Measurements from ENCODE around the gene DOCK1.

Gene DOCK1

DNA sequence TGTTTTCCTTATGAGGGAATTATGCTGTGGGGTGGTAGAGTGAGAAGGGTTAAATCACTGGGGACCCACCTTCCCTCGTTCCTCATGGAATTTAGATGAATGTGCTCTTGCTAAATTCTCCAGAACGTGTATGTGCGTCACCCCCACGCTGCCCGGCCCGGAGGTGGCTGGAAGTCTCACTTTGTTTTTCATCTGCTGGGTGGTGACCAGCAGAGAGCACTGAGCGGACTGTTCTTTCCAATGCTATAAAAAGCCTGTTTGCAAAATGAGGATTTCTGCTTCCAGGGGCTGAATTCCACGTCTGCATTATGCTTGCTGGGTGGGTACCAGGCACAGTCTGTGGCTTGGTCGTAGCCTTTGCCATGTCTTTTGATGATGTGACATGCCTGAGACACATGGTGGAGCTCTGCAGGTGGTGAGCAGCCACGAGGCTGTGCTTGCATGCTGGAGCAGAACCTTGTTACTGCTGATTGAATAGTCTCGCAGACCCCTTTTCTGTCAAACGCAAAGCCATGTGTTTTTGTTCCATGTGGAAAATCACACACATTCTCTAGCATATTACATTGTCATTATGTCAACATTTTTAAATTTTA, 323.1 kb downstream of the DOCK1 start:
- Mint-ChIP-seq H3K9me3 (no peaks in the 10 kb centered on the region), H3K4me1 (peaks cover 12% of the 10 kb centered on the region), H3K27me3 (ENCODE audit: low read depth, poor library complexity) (peaks cover 3% of the 10 kb centered on the region), H3K27ac (no peak overlapping the region), H3K36me3 (ENCODE audit: low read depth) (peaks cover 4% of the 10 kb centered on the region), H3K4me3 (no peak overlapping the region)
- TF ChIP-seq, protein P1, sequence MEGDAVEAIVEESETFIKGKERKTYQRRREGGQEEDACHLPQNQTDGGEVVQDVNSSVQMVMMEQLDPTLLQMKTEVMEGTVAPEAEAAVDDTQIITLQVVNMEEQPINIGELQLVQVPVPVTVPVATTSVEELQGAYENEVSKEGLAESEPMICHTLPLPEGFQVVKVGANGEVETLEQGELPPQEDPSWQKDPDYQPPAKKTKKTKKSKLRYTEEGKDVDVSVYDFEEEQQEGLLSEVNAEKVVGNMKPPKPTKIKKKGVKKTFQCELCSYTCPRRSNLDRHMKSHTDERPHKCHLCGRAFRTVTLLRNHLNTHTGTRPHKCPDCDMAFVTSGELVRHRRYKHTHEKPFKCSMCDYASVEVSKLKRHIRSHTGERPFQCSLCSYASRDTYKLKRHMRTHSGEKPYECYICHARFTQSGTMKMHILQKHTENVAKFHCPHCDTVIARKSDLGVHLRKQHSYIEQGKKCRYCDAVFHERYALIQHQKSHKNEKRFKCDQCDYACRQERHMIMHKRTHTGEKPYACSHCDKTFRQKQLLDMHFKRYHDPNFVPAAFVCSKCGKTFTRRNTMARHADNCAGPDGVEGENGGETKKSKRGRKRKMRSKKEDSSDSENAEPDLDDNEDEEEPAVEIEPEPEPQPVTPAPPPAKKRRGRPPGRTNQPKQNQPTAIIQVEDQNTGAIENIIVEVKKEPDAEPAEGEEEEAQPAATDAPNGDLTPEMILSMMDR (IDR thresholded peaks at IDR 0.05), result no peak
- DNase-seq, result no peak

DNA sequence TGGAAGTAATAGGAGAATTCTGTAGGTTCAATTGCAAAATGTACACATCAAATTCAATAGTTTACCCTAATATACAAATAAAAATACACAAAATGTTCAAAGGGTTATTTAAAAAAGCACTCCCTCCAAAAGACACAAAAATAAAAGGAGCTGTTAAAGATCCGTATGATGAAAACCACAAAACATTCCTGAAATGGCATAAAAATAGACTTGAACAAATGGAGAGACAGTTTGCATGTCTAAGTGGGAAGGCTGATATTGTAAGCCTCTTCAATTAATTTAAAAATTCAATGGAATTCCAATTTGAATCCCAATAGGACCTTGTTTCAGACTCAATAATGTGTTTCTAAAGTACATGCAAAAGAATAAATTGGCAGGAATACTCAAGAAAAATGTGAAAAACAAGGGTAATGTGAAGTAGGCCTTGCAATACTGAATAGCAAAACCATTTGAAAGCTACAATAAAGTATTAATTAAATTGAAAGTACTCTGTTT, 329.1 kb downstream of the DOCK1 start:
- no peak overlapping the region for H3K27ac Mint-ChIP-seq
- no peaks in the 10 kb centered on the region for H3K27me3 Mint-ChIP-seq (ENCODE audit: low read depth, poor library complexity)
- H3K4me3 Mint-ChIP-seq, result no peak overlapping the region
- peaks cover 1% of the 10 kb centered on the region for H3K4me1 Mint-ChIP-seq
- no peak for DNase-seq
- TF ChIP-seq, protein P1 (IDR thresholded peaks at IDR 0.05), result no peak
- H3K36me3 Mint-ChIP-seq (ENCODE audit: low read depth), result no peaks in the 10 kb centered on the region
- H3K9me3 Mint-ChIP-seq, result no peaks in the 10 kb centered on the region

DNA sequence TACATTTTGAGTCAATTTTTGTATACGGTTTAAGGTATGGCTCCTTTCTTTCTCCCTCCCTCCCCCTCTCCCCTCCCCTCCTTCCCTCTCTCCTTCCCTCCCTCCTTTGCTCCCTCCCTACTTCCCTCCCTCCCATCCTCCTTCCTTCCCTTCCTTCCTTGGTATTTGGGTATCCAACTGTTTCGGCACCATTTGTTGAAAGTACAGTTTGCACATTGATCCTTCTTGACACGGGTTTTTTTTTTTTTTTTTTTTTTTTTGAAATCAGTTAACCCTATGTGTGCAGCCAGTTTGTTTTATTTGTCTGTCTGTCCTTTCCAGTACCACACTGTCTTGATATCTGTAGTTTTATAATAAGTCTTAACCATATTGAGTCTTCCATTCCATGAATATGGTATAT, 331.0 kb downstream of the DOCK1 start:
- no peaks in the 10 kb centered on the region for H3K27me3 Mint-ChIP-seq (ENCODE audit: low read depth, poor library complexity)
- no peak overlapping the region for H3K4me3 Mint-ChIP-seq
- no peaks in the 10 kb centered on the region for H3K9me3 Mint-ChIP-seq
- TF ChIP-seq, protein P1 (IDR thresholded peaks at IDR 0.05), result no peak
- H3K36me3 Mint-ChIP-seq (ENCODE audit: low read depth), result no peaks in the 10 kb centered on the region
- no peak for DNase-seq
- H3K4me1 Mint-ChIP-seq, result no peaks in the 10 kb centered on the region
- H3K27ac Mint-ChIP-seq, result no peak overlapping the region

- no peak overlapping the region for H3K27ac Mint-ChIP-seq
Observed at GRCh38 chr10:127242914-127243313, 337.7 kb downstream of the DOCK1 start.

DNA sequence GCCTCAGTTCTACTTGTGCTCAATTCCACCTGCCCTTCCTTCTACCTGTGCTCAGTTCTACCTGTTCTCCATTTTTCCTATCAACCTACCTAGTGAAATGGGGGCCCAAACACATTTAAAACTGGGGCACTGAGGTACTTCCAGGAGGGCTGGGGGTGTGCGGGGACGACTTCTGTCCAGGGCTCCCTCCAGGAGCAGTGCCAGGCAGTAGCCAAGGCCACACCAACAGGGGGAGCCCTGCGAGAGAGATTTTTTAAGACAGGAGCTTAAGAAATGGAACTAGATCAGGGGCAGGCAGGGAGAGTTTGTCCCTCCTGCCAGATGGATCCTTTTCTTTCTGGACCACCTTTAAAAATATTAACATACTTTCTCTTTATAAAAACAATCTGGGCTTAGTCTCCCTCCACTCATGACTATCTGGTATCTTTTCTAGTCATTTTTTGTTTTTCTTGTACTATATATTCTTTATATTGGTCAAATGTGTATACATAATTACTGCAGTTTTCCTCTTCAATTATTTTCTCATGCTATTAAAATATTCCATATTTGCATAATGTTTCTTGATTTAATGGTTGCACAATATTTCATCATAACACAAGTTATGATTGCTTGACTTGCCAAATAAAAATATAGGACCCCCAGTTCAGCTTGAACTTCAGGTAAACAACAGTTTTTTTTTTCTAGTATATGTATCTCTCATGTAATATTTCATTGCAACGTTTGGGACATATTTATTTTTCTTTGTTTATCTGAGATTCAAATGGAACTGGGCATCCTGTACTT, 338.5 kb downstream of the DOCK1 start:
- Mint-ChIP-seq H3K27ac (peak overlapping the region; percentile 91), H3K36me3 (ENCODE audit: low read depth) (peaks cover 10% of the 10 kb centered on the region), H3K4me3 (no peak overlapping the region), H3K27me3 (ENCODE audit: low read depth, poor library complexity) (no peaks in the 10 kb centered on the region), H3K9me3 (no peaks in the 10 kb centered on the region), H3K4me1 (peaks cover 30% of the 10 kb centered on the region)
- DNase-seq, result peak; percentile 66
- TF ChIP-seq, protein P1 (IDR thresholded peaks at IDR 0.05), result peak; percentile 66

More at GRCh38 chr10:127242914-127243313, 337.7 kb downstream of the DOCK1 start:
- H3K27me3 Mint-ChIP-seq (ENCODE audit: low read depth, poor library complexity), result no peaks in the 10 kb centered on the region
- H3K36me3 Mint-ChIP-seq (ENCODE audit: low read depth), result peaks cover 3% of the 10 kb centered on the region
- no peak for DNase-seq
- peaks cover 30% of the 10 kb centered on the region for H3K4me1 Mint-ChIP-seq
- H3K4me3 Mint-ChIP-seq, result no peak overlapping the region
- H3K9me3 Mint-ChIP-seq, result no peaks in the 10 kb centered on the region
- TF ChIP-seq, protein P1 (IDR thresholded peaks at IDR 0.05), result no peak

All from nephron progenitor cell (in vitro differentiated cells).